GM10847 (cell line): ENCODE measurements around the gene PLXNA4.

Experiments used
- POLR2A ChIP-seq: IDR thresholded peaks from 2 replicates; pipeline ENCODE4 v1.6.1; 2011; ENCODE audit not compliant: insufficient read length; ENCODE audit errors: extremely low read depth

Gene PLXNA4

GRCh38 chr7:132295175-132295574 lies 281.1 kb downstream of the PLXNA4 start:
- no peak for TF ChIP-seq POLR2A

GRCh38 chr7:132292803-132293202 lies 283.5 kb downstream of the PLXNA4 start:
- no peak for TF ChIP-seq POLR2A

- TF ChIP-seq POLR2A = no peak
Measured at GRCh38 chr7:132291481-132291880, 284.8 kb downstream of the PLXNA4 start.

- TF ChIP-seq POLR2A = no peak
Measured at GRCh38 chr7:132290021-132290420, 286.2 kb downstream of the PLXNA4 start.

- TF ChIP-seq POLR2A = no peak
Measured at GRCh38 chr7:132286836-132287235, 289.4 kb downstream of the PLXNA4 start.

GRCh38 chr7:132280335-132280734 lies 295.9 kb downstream of the PLXNA4 start:
- TF ChIP-seq POLR2A = no peak

GRCh38 chr7:132279718-132280117 lies 296.6 kb downstream of the PLXNA4 start:
- no peak for TF ChIP-seq POLR2A

GRCh38 chr7:132276976-132277725 lies 299.1 kb downstream of the PLXNA4 start:
- TF ChIP-seq POLR2A = no peak

- no peak for TF ChIP-seq POLR2A
Measured at GRCh38 chr7:132276234-132276630, 300.0 kb downstream of the PLXNA4 start.

GRCh38 chr7:132275416-132276233 lies 300.6 kb downstream of the PLXNA4 start:
- TF ChIP-seq POLR2A = no peak

- no peak for TF ChIP-seq POLR2A
Measured at GRCh38 chr7:132272763-132273371, 303.4 kb downstream of the PLXNA4 start.

- TF ChIP-seq POLR2A = no peak
Measured at GRCh38 chr7:132270517-132270916, 305.8 kb downstream of the PLXNA4 start.

- no peak for TF ChIP-seq POLR2A
Measured at GRCh38 chr7:132269718-132270117, 306.6 kb downstream of the PLXNA4 start.

- no peak for TF ChIP-seq POLR2A
Measured at GRCh38 chr7:132263151-132263550, 313.1 kb downstream of the PLXNA4 start.

- TF ChIP-seq POLR2A = no peak
Measured at GRCh38 chr7:132262160-132262470, 314.2 kb downstream of the PLXNA4 start.
